HepG2 (cell line): ENCODE measurements around the gene IMP3. TPM values are rescaled to one million over a fixed set of nuclear protein-coding genes. Genes with fewer than 3 reads are reported as not detected.
A peak's percentile ranks its signal among the peaks of the same experiment; 100 is the strongest.

ENCODE experiments used
- ATAC-seq: fragments of 200-7000 bp; cut with Tn5 transposase; 3 replicates; pipeline ENCODE4 v1.9.1; 2020; ENCODE audit warnings: mild to moderate bottlenecking, moderate library complexity
- BruUV-seq: library from RNA; stranded (reverse); fragments of 400-500 nt; replicated peaks from 2 replicates; lab custom pipeline; 2021; lab: Mats Ljungman, UMichigan
- CTCF ChIA-PET: fragments of 300-600 bp; formaldehyde crosslinking; extraction: SDS; loops from one replicate; lab custom pipeline; 2021; ENCODE audit warnings: low total read pairs, inconsistent platforms, low intra/inter-chr PET ratio; lab: Yijun Ruan, JAX
- POLR2A ChIA-PET: fragments of 350-600 bp; sonication (Branson Sonifier 250); formaldehyde crosslinking; loops from one replicate; lab custom pipeline; 2020; ENCODE audit warnings: antibody characterized with exemption, inconsistent platforms; lab: Yijun Ruan, JAX
- DNase-seq: peaks from one replicate; pipeline ENCODE4 v3.0.0-alpha.2; 2015; ENCODE audit warnings: low spot score
- FAIRE-seq: peaks from 3 replicates; lab custom pipeline; 2011; peaks lifted over from hg19 to GRCh38; lab: Jason Lieb, UNC
- H2AFZ ChIP-seq: one replicate; pipeline ENCODE4 v1.6.1; 2011; ENCODE audit warnings: low read length, inconsistent platforms
- H3K27ac ChIP-seq: fragments of 300-600 bp; 3 replicates; pipeline ENCODE4 v1.8.0; 2011; ENCODE audit warnings: mixed run types, mild to moderate bottlenecking, mixed read lengths, low read length, inconsistent platforms; ENCODE audit not compliant: insufficient read depth; ENCODE audit errors: extremely low read length
- H3K27me3 ChIP-seq, 2 experiments: fragments of 200-600 bp in 1 of 2; 2 replicates in 1 of 2; 3 replicates in 1 of 2; pipeline versions ENCODE4 v1.6.0 to v1.8.0; 2011; ENCODE audit warnings: low read length in 2 of 2, mild to moderate bottlenecking in 2 of 2, moderate library complexity in 2 of 2, inconsistent platforms in 1 of 2; ENCODE audit not compliant: insufficient read depth in 2 of 2, control insufficient read depth in 1 of 2
- H3K36me3 ChIP-seq, 2 experiments: fragments of 200-600 bp in 1 of 2; replicated peaks in 1 of 2; 2 replicates in 1 of 2; 3 replicates in 1 of 2; pipeline versions ENCODE4 v1.5.1 to v1.8.0; 2011; ENCODE audit warnings: low read length in 2 of 2, inconsistent platforms in 1 of 2; ENCODE audit not compliant: insufficient read depth in 2 of 2, control insufficient read depth in 1 of 2
- H3K4me1 ChIP-seq: 2 replicates; pipeline ENCODE4 v1.5.1; 2012; ENCODE audit warnings: low read length, inconsistent platforms; ENCODE audit not compliant: insufficient read depth
- H3K4me2 ChIP-seq: 2 replicates; pipeline ENCODE4 v1.6.0; 2011; ENCODE audit warnings: low read depth, low read length, inconsistent platforms
- H3K4me3 ChIP-seq, 3 experiments: fragments of 200-600 bp in 1 of 3; sonication (generic), shearing (Covaris generic) in 1 of 3; replicated peaks in 1 of 3; 2 replicates each; pipeline ENCODE4 v1.5.1; 2011 to 2016; ENCODE audit warnings: low read length in 3 of 3, inconsistent platforms in 2 of 3, low read depth in 2 of 3, mild to moderate bottlenecking in 2 of 3, control low read depth in 1 of 3, mixed read lengths in 1 of 3; ENCODE audit not compliant: insufficient read depth in 1 of 3
- H3K79me2 ChIP-seq: one replicate; pipeline ENCODE4 v1.6.1; 2011; ENCODE audit warnings: low read length, inconsistent platforms; ENCODE audit not compliant: insufficient read depth
- H3K9ac ChIP-seq: 2 replicates; pipeline ENCODE4 v1.6.0; 2011; ENCODE audit warnings: mild to moderate bottlenecking, low read depth, low read length, inconsistent platforms; ENCODE audit not compliant: insufficient read depth
- H3K9me3 ChIP-seq: 2 replicates; pipeline ENCODE4 v1.5.1; 2012; ENCODE audit warnings: mild to moderate bottlenecking, low read length
- H4K20me1 ChIP-seq: 2 replicates; pipeline ENCODE4 v1.6.0; 2011; ENCODE audit warnings: inconsistent platforms, mild to moderate bottlenecking, low read length, moderate library complexity; ENCODE audit not compliant: insufficient read depth
- CREB1 ChIP-seq, 2 experiments: fragments of 450-650 bp in 1 of 2; IDR thresholded peaks; 2 replicates each; pipeline ENCODE4 v1.6.1; 2016 to 2017; ENCODE audit warnings: control low read depth in 1 of 2, mild to moderate bottlenecking in 1 of 2, missing compliant biosample characterization in 1 of 2, missing genetic modification characterization in 1 of 2
- CTCF ChIP-seq: sonication (generic); formaldehyde crosslinking; IDR thresholded peaks from 2 replicates; pipeline ENCODE4 v1.5.0; 2020; ENCODE audit warnings: mild to moderate bottlenecking, missing genetic modification reagents, moderate library complexity
- HMGXB4 ChIP-seq, 2 experiments: sonication (generic) in 1 of 2; formaldehyde crosslinking in 1 of 2; IDR thresholded peaks; 2 replicates each; pipeline versions ENCODE4 v1.4.0 to v1.6.1; 2018 to 2020; ENCODE audit warnings: missing genetic modification reagents in 2 of 2, borderline replicate concordance in 1 of 2, low read depth in 1 of 2, mild to moderate bottlenecking in 1 of 2, missing biosample characterization in 1 of 2
- HNF1B ChIP-seq: sonication (generic); formaldehyde crosslinking; IDR thresholded peaks from 2 replicates; pipeline ENCODE4 v1.5.1; 2020; ENCODE audit warnings: mild to moderate bottlenecking, moderate library complexity, missing genetic modification reagents
- RAD21 ChIP-seq: fragments of 450-650 bp; formaldehyde crosslinking; IDR thresholded peaks from 2 replicates; pipeline ENCODE4 v1.5.0; 2020; ENCODE audit warnings: mild to moderate bottlenecking
- SIX1 ChIP-seq: sonication (generic); formaldehyde crosslinking; IDR thresholded peaks from 2 replicates; pipeline ENCODE4 v1.4.0; 2020; ENCODE audit warnings: missing genetic modification reagents, borderline replicate concordance
- STAG1 ChIP-seq: sonication (generic); formaldehyde crosslinking; IDR thresholded peaks from 2 replicates; pipeline ENCODE4 v1.4.0; 2020; ENCODE audit warnings: missing genetic modification reagents
- TARDBP ChIP-seq: sonication (generic); formaldehyde crosslinking; IDR thresholded peaks from 2 replicates; pipeline ENCODE4 v1.8.0; 2022; ENCODE audit warnings: mild to moderate bottlenecking, missing genetic modification reagents
- ZFX ChIP-seq: sonication (generic); formaldehyde crosslinking; IDR thresholded peaks from 2 replicates; pipeline ENCODE4 v1.4.0; 2020; ENCODE audit warnings: mild to moderate bottlenecking, low read depth, missing genetic modification reagents, moderate library complexity
- ZNF292 ChIP-seq: sonication (generic); formaldehyde crosslinking; IDR thresholded peaks from 2 replicates; pipeline ENCODE4 v1.8.1; 2022; ENCODE audit warnings: mild to moderate bottlenecking, low read depth, missing genetic modification reagents, borderline replicate concordance
- ZNF317 ChIP-seq: sonication (generic); formaldehyde crosslinking; IDR thresholded peaks from 2 replicates; pipeline ENCODE4 v1.5.0; 2020; ENCODE audit warnings: mild to moderate bottlenecking, missing genetic modification reagents
- ZNF629 ChIP-seq: sonication (generic); formaldehyde crosslinking; conservative IDR thresholded peaks from 2 replicates; pipeline ENCODE4 v1.5.0; 2020; ENCODE audit warnings: missing genetic modification reagents
- ZNF687 ChIP-seq: sonication (generic); formaldehyde crosslinking; IDR thresholded peaks from 2 replicates; pipeline ENCODE4 v1.5.1; 2020; ENCODE audit warnings: mild to moderate bottlenecking, missing genetic modification reagents, moderate library complexity
- WGBS: methylation state at CpG from one replicate; pipeline ENCODE4 v1.1.6; 2017; ENCODE audit warnings: low lambda C conversion rate; 5-methylcytosine and 5-hydroxymethylcytosine counted together
- in situ Hi-C: cut with HindIII; loops from 2 replicates; pipeline ENCODE4 v1.10.0; 2017; ENCODE audit warnings: low pct_unique_long_range_greater_than_20kb; ENCODE audit not compliant: extremely low pct_ligation_motif_present
- intact Hi-C: fragments of 100-400 bp; cut with micrococcal nuclease; formaldehyde crosslinking; loops from one replicate; pipeline ENCODE4 v1.10.0; 2022; ENCODE audit not compliant: unreplicated experiment
- polyA plus RNA-seq, 8 experiments: library from polyadenylated mRNA; depleted of rRNA in 3 of 8; stranded (reverse) in 7 of 8; unstranded in 1 of 8; fragments of >200 nt; fragmentation: Illumina TruSeq in 4 of 8; extraction: Trizol in 4 of 8; gene quantifications; 2 replicates each; pipeline versions ENCODE4 v1.2.1 to v1.2.3, GENCODE V29; 2011 to 2016; ENCODE audit warnings: low read depth in 4 of 8, missing spikeins in 1 of 8, mixed read lengths in 1 of 8; ENCODE audit not compliant: insufficient read depth in 1 of 8
- total RNA-seq, 5 experiments: library from RNA; depleted of rRNA; stranded (reverse); fragments of >200 nt; fragmentation: Illumina TruSeq; extraction: Trizol; gene quantifications; 2 replicates each; pipeline ENCODE4 v1.2.3, GENCODE V29; 2016; ENCODE audit warnings: low read depth in 1 of 5

IMP3 gene
- total and polyA plus RNA-seq, 2 of the 13 experiments (the other 11 are each of a cell fraction or from before 2014, with no cell fraction given), result 38.3 to 143 TPM

- no peak overlapping the region for H3K9ac ChIP-seq
- FAIRE-seq, result peak; percentile 23
- ChIA-PET CTCF (interaction anchor here (0.9 to 1.6 kb wide), 4 partner anchors 58 to 237 kb away, joined by 3 to 6 read pairs (median 4); no protein-coding TSS in a partner anchor), POLR2A (interaction anchor here (1.1 to 1.7 kb wide), 3 partner anchors 33 to 45 kb away, joined by 3 to 5 read pairs (median 4); partner anchors contain the start of genes IMP3 and SNX33)
- H3K36me3 ChIP-seq, result no peaks in the 10 kb centered on the region
- peak overlapping the region in 1 of 3 experiments; percentile 33; a peak in 1 of 6 replicates for H3K4me3 ChIP-seq
- BruUV-seq, result no TSS peak
- no peaks in the 10 kb centered on the region for H3K79me2 ChIP-seq
- H4K20me1 ChIP-seq, result no peaks in the 10 kb centered on the region
- in situ Hi-C loops (loop anchor here (5.0 to 10.0 kb wide), 2 partner anchors 37 to 120 kb away; partner anchors contain the start of gene SNX33), intact Hi-C loops (loop anchor here (2.0 to 10.0 kb wide), 2 partner anchors 118 to 320 kb away; partner anchors contain the start of gene MAN2C1)
- WGBS, result 63% methylated on average over 4 of the region's 10 CpGs
- H2AFZ ChIP-seq, result no peak overlapping the region
- H3K9me3 ChIP-seq, result no peaks in the 10 kb centered on the region
- peak overlapping the region; percentile 67 for H3K4me2 ChIP-seq
- peak; percentile 44 for ATAC-seq
- peaks cover 41% of the 10 kb centered on the region for H3K4me1 ChIP-seq
- peaks cover 6 to 25% of the 10 kb centered on the region in 2 experiments for H3K27me3 ChIP-seq
- DNase-seq, result peak; percentile 56
- H3K27ac ChIP-seq, result no peak overlapping the region
- peak; percentile 44; the same call in 1 of the 2 replicates for TF ChIP-seq RAD21
- TF ChIP-seq ZNF317 (CRISPR knock-in tag), result 0 out of 2 replicates have a peak, but pooled peaks have one; percentile 24
- TF ChIP-seq CTCF (CRISPR knock-in tag), result peak; percentile 69
- peak; percentile 47 for TF ChIP-seq ZNF687 (CRISPR knock-in tag)
- peak; percentile 48; the same call in 1 of the 2 replicates for TF ChIP-seq ZFX (CRISPR knock-in tag)
- peak; percentile 69 for TF ChIP-seq STAG1
- 0 out of 2 replicates have a peak, but pooled peaks have one; percentile 27 for TF ChIP-seq HNF1B (CRISPR knock-in tag)
- 0 out of 4 replicates have a peak, but pooled peaks have one; percentile 24 to 36 for TF ChIP-seq HMGXB4 (CRISPR knock-in tag; IDR thresholded peaks at IDR 0.05; ENCODE audit: borderline replicate concordance in 1 of 2, low read depth in 1 of 2)
- 0 out of 2 replicates have a peak, but pooled peaks have one; percentile 16 for TF ChIP-seq CREB1 (IDR thresholded peaks at IDR 0.05)
- no peak for TF ChIP-seq CREB1 (CRISPR knock-in tag; IDR thresholded peaks at IDR 0.05)
- TF ChIP-seq ZNF292 (CRISPR knock-in tag), result no peak
- no peak for TF ChIP-seq SIX1 (CRISPR knock-in tag)
- peak; percentile 83; the same call in 1 of the 2 replicates for TF ChIP-seq ZNF629 (CRISPR knock-in tag)
- no peak for TF ChIP-seq TARDBP
Observed at GRCh38 chr15:75684648-75685047, 44.6 kb upstream of the IMP3 start.
